ENCODE data around the gene EAF2.

GRCh38 chr3:121895121-121895520 is 60.1 kb downstream of the EAF2 start:
- TF ChIP-seq CTCF (IDR thresholded peaks at IDR 0.05 in 8 of 11, conservative IDR thresholded peaks at IDR 0.05 in 3 of 11) (no peak), POLR2A (IDR thresholded peaks at IDR 0.05) (no peak)
